Panc1 (cell line): Measurements from ENCODE around the gene DDOST.

Experiments used
- CTCF ChIP-seq: fragments of 450-650 bp; IDR thresholded peaks from 2 replicates; pipeline ENCODE4 v1.5.1; 2017; ENCODE audit warnings: mild to moderate bottlenecking
- POLR2AphosphoS5 ChIP-seq: IDR thresholded peaks from 2 replicates; pipeline ENCODE4 v1.6.1; 2012; ENCODE audit warnings: mild to moderate bottlenecking, low read depth, low read length, moderate library complexity
- REST ChIP-seq, 2 experiments: IDR thresholded peaks; 2 replicates each; pipeline ENCODE4 v1.6.1; 2011 to 2012; ENCODE audit warnings: low read depth in 2 of 2, control low read depth in 1 of 2, low read length in 1 of 2, mild to moderate bottlenecking in 1 of 2, moderate library complexity in 1 of 2; ENCODE audit not compliant: insufficient read depth in 1 of 2
- SIN3A ChIP-seq: IDR thresholded peaks from 2 replicates; pipeline ENCODE4 v1.6.1; 2012; ENCODE audit warnings: low read depth, mild to moderate bottlenecking, low read length, moderate library complexity, borderline replicate concordance; ENCODE audit not compliant: insufficient read depth
- TCF7L2 ChIP-seq: IDR thresholded peaks from 2 replicates; pipeline ENCODE4 v1.6.1; 2011; ENCODE audit warnings: mild to moderate bottlenecking, low read depth, low read length, inconsistent platforms

- no peak for TF ChIP-seq REST (IDR thresholded peaks at IDR 0.05; ENCODE audit: insufficient read depth in 1 of 2, low read depth in 2 of 2, low read length in 1 of 2)
- no peak for TF ChIP-seq TCF7L2
- no peak for TF ChIP-seq POLR2AphosphoS5
- no peak for TF ChIP-seq CTCF
- no peak for TF ChIP-seq SIN3A
These were observed 35.1 kb downstream of the DDOST start for GRCh38 chr1:20626098-20626427.
